Right atrium auricular region (tissue), 2 donors: ENCODE measurements around the gene MAP3K15. TPM values are rescaled to one million over a fixed set of nuclear protein-coding genes. Genes with fewer than 3 reads are reported as not detected.
"Not testable (repeated sequence)": the region's sequence is repeated elsewhere in the genome, so short reads cannot be mapped to it uniquely, and the experiment has no call there.

Experiments
- DNase-seq: peaks from one replicate; pipeline ENCODE4 v3.0.0-alpha.2; 2019; ENCODE audit warnings: low spot score
- H3K27ac ChIP-seq, 2 donors: fragments of 200-600 bp; sonication (generic); 1 replicate in 1 of 2; 2 replicates in 1 of 2; pipeline ENCODE4 v1.5.1; 2016 to 2019
- H3K27me3 ChIP-seq, 2 donors: fragments of 200-600 bp; sonication (generic); one replicate each; pipeline versions ENCODE4 v1.5.1 to v1.6.0; 2017 to 2019
- H3K36me3 ChIP-seq: fragments of 200-600 bp; sonication (generic); one replicate; pipeline ENCODE4 v1.5.1; 2016
- H3K4me1 ChIP-seq, 2 donors: fragments of 200-600 bp; sonication (generic); one replicate each; pipeline versions ENCODE4 v1.5.1 to v1.6.0; 2017 to 2019
- H3K4me3 ChIP-seq, 2 donors: fragments of 200-600 bp; sonication (generic); 1 replicate in 1 of 2; 2 replicates in 1 of 2; pipeline ENCODE4 v1.5.1; 2017 to 2019; ENCODE audit warnings: mild to moderate bottlenecking in 1 of 2, moderate library complexity in 1 of 2
- H3K9me3 ChIP-seq, 2 donors: fragments of 200-600 bp; sonication (generic); one replicate each; pipeline ENCODE4 v1.5.1; 2019
- total RNA-seq, 2 donors: library from RNA; depleted of rRNA; stranded (reverse); fragments of >200 nt; gene quantifications; one replicate each; pipeline ENCODE4 v1.1.0, GENCODE V29; 2016
- TF ChIP-seq, protein P1 (sequence below), 2 donors: fragments of 200-600 bp; sonication (generic); IDR thresholded peaks; one replicate each; pipeline ENCODE4 v1.5.1; 2019; ENCODE audit warnings: antibody characterized with exemption in 2 of 2

MAP3K15 gene
- total RNA-seq, 2 donors from 2014 or later = not detected

DNA sequence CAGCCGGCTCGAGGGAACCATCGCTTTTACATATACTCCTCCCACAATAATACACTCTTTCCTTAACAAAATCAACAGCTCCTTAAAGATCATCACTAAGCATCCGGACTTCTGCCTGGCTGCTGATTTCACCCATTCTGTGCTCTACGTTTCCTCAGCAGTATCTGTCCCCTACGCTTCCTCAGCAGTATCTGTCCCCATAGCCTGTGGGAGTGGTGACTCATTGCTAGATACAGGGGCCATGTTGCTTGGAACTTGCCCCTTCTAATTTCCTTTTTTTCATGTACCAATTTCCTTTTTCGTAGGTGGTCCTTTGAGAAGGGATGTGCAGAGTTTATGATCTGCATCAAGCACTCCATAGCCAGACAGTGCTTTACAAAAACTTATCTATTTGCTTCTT, 18.6 kb downstream of the MAP3K15 start:
- H3K9me3 ChIP-seq = no peaks in the 10 kb centered on the region
- no peaks in the 10 kb centered on the region for H3K4me1 ChIP-seq
- no peak overlapping the region for H3K27ac ChIP-seq
- no peaks in the 10 kb centered on the region for H3K27me3 ChIP-seq
- H3K4me3 ChIP-seq = no peak overlapping the region
- TF ChIP-seq, protein P1, sequence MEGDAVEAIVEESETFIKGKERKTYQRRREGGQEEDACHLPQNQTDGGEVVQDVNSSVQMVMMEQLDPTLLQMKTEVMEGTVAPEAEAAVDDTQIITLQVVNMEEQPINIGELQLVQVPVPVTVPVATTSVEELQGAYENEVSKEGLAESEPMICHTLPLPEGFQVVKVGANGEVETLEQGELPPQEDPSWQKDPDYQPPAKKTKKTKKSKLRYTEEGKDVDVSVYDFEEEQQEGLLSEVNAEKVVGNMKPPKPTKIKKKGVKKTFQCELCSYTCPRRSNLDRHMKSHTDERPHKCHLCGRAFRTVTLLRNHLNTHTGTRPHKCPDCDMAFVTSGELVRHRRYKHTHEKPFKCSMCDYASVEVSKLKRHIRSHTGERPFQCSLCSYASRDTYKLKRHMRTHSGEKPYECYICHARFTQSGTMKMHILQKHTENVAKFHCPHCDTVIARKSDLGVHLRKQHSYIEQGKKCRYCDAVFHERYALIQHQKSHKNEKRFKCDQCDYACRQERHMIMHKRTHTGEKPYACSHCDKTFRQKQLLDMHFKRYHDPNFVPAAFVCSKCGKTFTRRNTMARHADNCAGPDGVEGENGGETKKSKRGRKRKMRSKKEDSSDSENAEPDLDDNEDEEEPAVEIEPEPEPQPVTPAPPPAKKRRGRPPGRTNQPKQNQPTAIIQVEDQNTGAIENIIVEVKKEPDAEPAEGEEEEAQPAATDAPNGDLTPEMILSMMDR (IDR thresholded peaks at IDR 0.05) = no peak
- no peak for DNase-seq
- no peaks in the 10 kb centered on the region for H3K36me3 ChIP-seq

DNA sequence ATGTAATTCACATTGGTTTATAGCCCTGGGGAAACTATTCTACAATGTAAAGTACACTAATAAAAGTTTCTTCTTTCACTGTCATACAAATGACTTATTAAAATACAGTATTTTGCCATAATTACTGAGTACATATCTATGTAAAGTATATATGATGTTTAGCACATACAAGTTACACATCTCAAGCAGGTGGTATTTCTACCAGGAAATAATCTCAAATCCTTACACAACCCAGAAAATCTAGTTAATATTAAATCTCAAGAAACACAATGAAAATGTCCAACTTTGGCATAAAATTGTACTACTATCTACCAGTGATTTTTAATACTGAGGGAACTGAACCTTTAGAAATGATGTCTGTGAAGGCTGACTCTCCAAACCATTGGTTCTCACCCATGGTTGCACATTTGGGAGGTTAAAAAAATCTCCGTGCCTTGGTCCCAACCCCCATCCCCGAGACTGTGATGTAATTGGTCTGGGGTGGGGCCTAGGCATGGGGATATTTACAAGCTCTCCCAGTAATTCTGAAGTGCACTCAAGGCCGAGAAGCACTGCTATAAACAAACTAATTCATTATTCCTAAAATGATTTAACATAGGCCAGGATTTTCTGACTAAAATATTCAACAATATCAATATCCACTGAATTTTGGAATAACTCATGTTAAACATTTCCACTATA, 27.6 kb downstream of the MAP3K15 start:
- no peaks in the 10 kb centered on the region for H3K36me3 ChIP-seq
- no peaks in the 10 kb centered on the region for H3K9me3 ChIP-seq
- no peak overlapping the region for H3K4me3 ChIP-seq
- no peaks in the 10 kb centered on the region for H3K4me1 ChIP-seq
- TF ChIP-seq, protein P1 (IDR thresholded peaks at IDR 0.05) = no peak
- H3K27ac ChIP-seq = no peak overlapping the region
- DNase-seq = no peak
- H3K27me3 ChIP-seq = no peaks in the 10 kb centered on the region

DNA sequence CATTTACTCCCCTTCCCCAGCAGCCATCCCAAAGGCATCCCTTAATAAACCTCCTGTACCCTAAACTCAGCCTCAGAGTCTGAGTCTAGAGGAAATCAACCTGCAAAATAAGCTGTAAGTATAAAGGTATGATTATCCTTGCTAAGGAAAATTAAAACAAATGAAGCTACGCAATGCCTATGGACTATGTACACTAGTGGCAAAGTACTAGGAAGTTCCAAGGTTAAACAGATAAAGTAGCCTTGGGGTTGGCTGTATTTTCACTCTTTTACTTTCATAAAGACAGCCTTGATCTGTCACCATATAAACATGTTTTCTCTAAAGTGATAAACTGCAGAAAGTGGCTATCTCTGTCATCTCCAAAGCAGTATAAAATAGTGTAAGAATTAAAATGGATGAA, 35.9 kb downstream of the MAP3K15 start:
- no peak for DNase-seq
- Histone ChIP-seq H3K9me3 (no peaks in the 10 kb centered on the region), H3K4me3 (no peak overlapping the region), H3K36me3 (no peaks in the 10 kb centered on the region), H3K27ac (no peak overlapping the region), H3K27me3 (no peaks in the 10 kb centered on the region), H3K4me1 (no peaks in the 10 kb centered on the region)
- TF ChIP-seq, protein P1 (IDR thresholded peaks at IDR 0.05) = no peak

DNA sequence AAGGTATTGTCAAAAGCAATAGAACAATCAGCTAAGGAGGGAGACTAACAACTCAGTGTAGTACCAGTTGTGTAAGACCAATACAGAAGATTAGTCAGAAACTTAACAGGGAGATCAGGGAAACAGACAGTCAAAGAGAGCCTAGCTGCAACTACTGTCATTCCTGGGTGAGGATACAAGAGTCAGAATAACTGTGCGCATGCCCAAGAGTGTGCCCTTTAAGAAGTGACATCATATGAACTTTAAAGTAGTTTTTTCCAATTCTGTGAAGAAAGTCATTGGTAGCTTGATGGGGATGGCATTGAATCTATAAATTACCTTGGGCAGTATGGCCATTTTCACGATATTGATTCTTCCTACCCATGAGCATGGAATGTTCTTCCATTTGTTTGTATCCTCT, 46.9 kb downstream of the MAP3K15 start:
- not testable (repeated sequence) for H3K4me3 ChIP-seq, H3K36me3 ChIP-seq, H3K27ac ChIP-seq, H3K4me1 ChIP-seq, H3K27me3 ChIP-seq, DNase-seq
- peaks cover 0 to 12% of the 10 kb centered on the region in 2 donors for H3K9me3 ChIP-seq

DNA sequence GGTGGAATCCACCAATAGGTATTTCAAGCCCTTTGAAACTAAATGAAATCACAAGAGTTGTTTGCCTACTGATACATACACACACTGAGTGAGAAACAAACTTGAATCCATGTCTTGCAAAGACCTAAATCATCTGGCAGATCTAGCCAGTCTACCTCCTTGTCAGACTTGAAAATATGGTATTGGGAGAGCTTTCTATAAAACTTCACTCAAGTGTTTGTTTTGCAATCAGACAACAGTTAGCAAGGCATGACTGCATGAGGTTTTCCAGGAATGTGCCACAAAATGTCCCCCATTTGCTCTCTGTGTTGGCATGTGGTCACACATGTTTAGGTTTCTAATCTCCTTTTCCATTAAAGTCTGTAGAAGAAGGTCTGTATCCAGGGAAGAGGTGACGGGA, 52.4 kb downstream of the MAP3K15 start:
- H3K4me3 ChIP-seq = no peak overlapping the region
- H3K9me3 ChIP-seq = no peaks in the 10 kb centered on the region
- TF ChIP-seq, protein P1 (IDR thresholded peaks at IDR 0.05) = no peak
- no peaks in the 10 kb centered on the region for H3K27me3 ChIP-seq
- no peak overlapping the region for H3K27ac ChIP-seq
- no peaks in the 10 kb centered on the region for H3K36me3 ChIP-seq
- DNase-seq = no peak
- no peaks in the 10 kb centered on the region for H3K4me1 ChIP-seq

DNA sequence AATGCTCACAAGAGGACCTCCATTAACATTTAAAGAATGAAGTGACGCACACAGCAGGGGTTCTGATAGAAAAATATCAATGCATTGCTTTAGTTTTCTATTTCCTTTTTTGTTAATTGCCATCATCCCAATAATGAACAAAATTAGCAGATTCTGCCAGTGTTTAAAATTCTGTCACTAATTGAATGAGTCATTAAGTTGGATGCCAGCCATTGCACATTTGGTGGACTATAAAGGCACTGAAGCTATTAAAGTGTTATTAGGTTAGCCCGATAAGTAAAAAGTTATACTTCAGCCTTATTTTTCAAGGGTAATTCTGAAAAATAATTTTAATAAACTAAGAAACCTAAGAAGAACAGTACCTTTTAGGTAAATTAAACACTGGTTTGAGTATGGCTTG, 53.1 kb downstream of the MAP3K15 start:
- TF ChIP-seq, protein P1 (IDR thresholded peaks at IDR 0.05) = no peak

More for the DNA sequence above, 53.1 kb downstream of the MAP3K15 start:
- H3K9me3 ChIP-seq = no peaks in the 10 kb centered on the region
- no peaks in the 10 kb centered on the region for H3K4me1 ChIP-seq
- no peaks in the 10 kb centered on the region for H3K36me3 ChIP-seq
- no peak for DNase-seq
- H3K27ac ChIP-seq = no peak overlapping the region
- no peak overlapping the region for H3K4me3 ChIP-seq
- H3K27me3 ChIP-seq = no peaks in the 10 kb centered on the region
